Lung (tissue), 12 donors: ENCODE data around the gene MEIKIN. TPM values are rescaled to one million over a fixed set of nuclear protein-coding genes. Genes with fewer than 3 reads are reported as not detected.

ENCODE experiments used
- ATAC-seq: fragments of 200-7000 bp; cut with Tn5 transposase; one replicate; pipeline ENCODE4 v1.9.1; 2020; ENCODE audit warnings: moderate number of reproducible peaks; ENCODE audit not compliant: insufficient read depth, low FRiP score
- DNase-seq, 3 donors: peaks; one replicate each; pipeline ENCODE4 v3.0.0-alpha.2; 2013 to 2017
- H3K27ac ChIP-seq, 2 donors: one replicate each; pipeline ENCODE4 v1.5.1; 2013; ENCODE audit warnings: mild to moderate bottlenecking in 2 of 2, moderate library complexity in 2 of 2, control low read depth in 1 of 2, inconsistent platforms in 1 of 2, low read depth in 1 of 2, low read length in 1 of 2
- H3K27me3 ChIP-seq, 3 donors: one replicate each; pipeline ENCODE4 v1.5.1; 2013; ENCODE audit warnings: low read length in 2 of 3; ENCODE audit not compliant: control insufficient read depth in 3 of 3, insufficient read depth in 3 of 3
- H3K36me3 ChIP-seq, 4 donors: one replicate each; pipeline ENCODE4 v1.5.1; 2013; ENCODE audit warnings: low read length in 4 of 4, mild to moderate bottlenecking in 1 of 4, moderate library complexity in 1 of 4; ENCODE audit not compliant: control insufficient read depth in 4 of 4, insufficient read depth in 4 of 4
- H3K4me1 ChIP-seq, 5 donors: one replicate each; pipeline ENCODE4 v1.5.1; 2013; ENCODE audit warnings: low read length in 5 of 5, mild to moderate bottlenecking in 2 of 5, moderate library complexity in 1 of 5; ENCODE audit not compliant: control insufficient read depth in 5 of 5, insufficient read depth in 5 of 5
- H3K4me3 ChIP-seq: one replicate; pipeline ENCODE4 v1.5.1; 2013; ENCODE audit warnings: mild to moderate bottlenecking, control low read depth, moderate library complexity
- H3K9ac ChIP-seq, 2 donors: one replicate each; pipeline ENCODE4 v1.5.1; 2013; ENCODE audit warnings: low read length in 2 of 2, control low read depth in 1 of 2; ENCODE audit not compliant: insufficient read depth in 1 of 2
- H3K9me3 ChIP-seq, 4 donors: one replicate each; pipeline ENCODE4 v1.5.1; 2013; ENCODE audit warnings: low read length in 3 of 4, mild to moderate bottlenecking in 1 of 4, moderate library complexity in 1 of 4; ENCODE audit not compliant: control insufficient read depth in 4 of 4, insufficient read depth in 3 of 4
- CTCF ChIP-seq: IDR thresholded peaks from 2 replicates; pipeline ENCODE4 v1.5.1; 2012; ENCODE audit warnings: mild to moderate bottlenecking; ENCODE audit errors: control extremely low read depth, extremely low read depth
- WGBS, 2 donors: extraction: QIAGEN DNeasy Blood & Tissue Kit; methylation state at CpG; one replicate each; pipeline ENCODE4 v1.1.7; 2013; 5-methylcytosine and 5-hydroxymethylcytosine counted together
- polyA plus RNA-seq, 2 donors: library from polyadenylated mRNA; stranded (reverse); fragments of 200-250 nt; gene quantifications; one replicate each; pipeline ENCODE4 v1.2.1, GENCODE V29; 2013
- total RNA-seq, 2 donors: library from RNA; depleted of rRNA in 1 of 2; stranded (reverse); fragments of >200 nt in 1 of 2; gene quantifications; one replicate each; pipeline ENCODE4 v1.2.1, GENCODE V29; 2014 to 2021
- donor health status: control.
- donor health status: control.
- donor health status: Bipolar disorder and iron deficiency.
- donor health status: healthy.
- donor health status: DM: yes; HTN: yes; CAD: no.

The MEIKIN gene
- total and polyA plus RNA-seq, 4 donors, result 0.08 to 0.32 TPM; not detected in 2

DNA sequence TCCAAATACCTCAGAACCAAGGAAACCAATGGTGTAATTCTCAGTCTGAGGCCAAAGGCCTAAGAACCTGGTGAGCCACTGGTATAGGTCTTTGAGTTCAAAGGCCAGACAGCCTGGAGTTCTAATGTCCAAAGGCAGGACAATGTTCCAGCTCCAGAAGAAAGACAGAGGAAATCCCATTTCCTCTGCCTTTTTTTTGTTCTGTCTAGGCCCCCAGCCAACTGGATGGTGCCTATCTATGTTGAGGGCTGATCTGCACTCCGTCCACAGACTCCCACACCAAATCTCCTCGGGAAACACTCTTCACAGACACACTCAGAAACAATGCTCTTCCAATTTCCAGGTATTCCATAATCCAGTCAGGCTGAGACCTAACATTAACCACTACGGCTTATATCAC, 178.8 kb downstream of the MEIKIN start:
- WGBS, 2 donors, result 62 to 82% methylated on average over 3 of the region's 3 CpGs
- no peak for TF ChIP-seq CTCF
- Histone ChIP-seq H3K4me3 (no peak overlapping the region), H3K4me1 (peaks cover 0 to 17% (median 3%) of the 10 kb centered on the region in 5 donors), H3K9ac (no peak overlapping the region), H3K27ac (no peak overlapping the region), H3K27me3 (no peaks in the 10 kb centered on the region), H3K36me3 (peaks cover 1 to 12% (median 3%) of the 10 kb centered on the region in 4 donors), H3K9me3 (peaks cover 0 to 2% (median 0%) of the 10 kb centered on the region in 4 donors)
- no peak for DNase-seq
- no peak for ATAC-seq

DNA sequence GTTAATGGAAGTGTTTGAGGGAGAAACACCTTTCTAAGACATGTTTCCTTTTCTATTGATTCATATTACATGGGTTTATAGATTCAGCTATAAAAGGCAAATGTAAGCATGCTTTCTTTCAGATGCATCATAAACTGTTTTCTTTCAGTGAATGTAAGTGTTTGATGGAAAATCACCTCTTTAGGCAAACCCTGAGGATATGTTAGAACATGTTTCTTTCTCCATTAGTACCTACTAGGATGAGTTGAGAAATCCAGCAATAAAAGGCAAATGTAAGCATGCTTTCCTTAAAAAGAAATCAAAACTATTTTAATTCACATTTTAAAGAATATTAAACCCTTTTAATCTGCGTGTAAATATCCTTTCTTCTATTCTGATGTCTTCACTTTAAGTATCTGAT, 180.2 kb downstream of the MEIKIN start:
- no peaks in the 10 kb centered on the region for H3K27me3 ChIP-seq
- no peak for ATAC-seq
- no peak for TF ChIP-seq CTCF
- DNase-seq, result no peak
- WGBS, 2 donors, result 88 to 96% methylated on average over 1 of the region's 1 CpG
- no peak overlapping the region for H3K4me3 ChIP-seq
- no peak overlapping the region for H3K27ac ChIP-seq
- peaks cover 1 to 12% (median 3%) of the 10 kb centered on the region in 4 donors for H3K36me3 ChIP-seq
- H3K9me3 ChIP-seq, result peaks cover 0 to 2% (median 0%) of the 10 kb centered on the region in 4 donors
- H3K9ac ChIP-seq, result no peak overlapping the region
- peaks cover 0 to 16% (median 3%) of the 10 kb centered on the region in 5 donors for H3K4me1 ChIP-seq

- no peak overlapping the region for H3K9ac ChIP-seq
- peaks cover 1 to 12% (median 3%) of the 10 kb centered on the region in 4 donors for H3K36me3 ChIP-seq
- 90 to 99% methylated on average over 3 of the region's 3 CpGs for WGBS, 2 donors
- no peak for TF ChIP-seq CTCF
- H3K27ac ChIP-seq, result no peak overlapping the region
- peaks cover 0 to 16% (median 0%) of the 10 kb centered on the region in 5 donors for H3K4me1 ChIP-seq
- no peak for ATAC-seq
- no peaks in the 10 kb centered on the region for H3K27me3 ChIP-seq
- H3K9me3 ChIP-seq, result peaks cover 0 to 2% (median 0%) of the 10 kb centered on the region in 4 donors
- H3K4me3 ChIP-seq, result no peak overlapping the region
- no peak for DNase-seq
These were observed 181.5 kb downstream of the MEIKIN start for GRCh38 chr5:131763968-131764367.

DNA sequence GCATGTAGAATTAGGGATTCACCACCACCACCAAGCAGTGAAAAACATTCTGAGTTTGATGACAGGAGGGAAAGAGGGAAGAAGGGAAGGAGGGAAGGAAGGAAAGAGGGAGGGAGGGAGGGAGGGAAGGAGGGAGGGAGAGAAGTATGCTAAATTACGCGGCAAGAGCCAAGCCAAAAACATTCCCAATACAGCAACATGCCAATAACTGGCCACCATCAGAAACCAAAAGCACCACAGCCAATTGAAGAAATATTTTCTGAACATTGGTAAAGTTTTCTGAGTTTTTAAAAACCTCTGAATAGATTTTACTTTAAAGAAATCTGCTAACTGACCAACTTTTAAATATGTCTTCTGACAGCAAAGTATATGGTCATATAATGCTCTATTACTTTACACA, 184.7 kb downstream of the MEIKIN start:
- no peak for TF ChIP-seq CTCF
- DNase-seq (no peak), ATAC-seq (no peak)
- Histone ChIP-seq H3K27me3 (no peaks in the 10 kb centered on the region), H3K36me3 (peaks cover 1 to 12% (median 3%) of the 10 kb centered on the region in 4 donors), H3K9me3 (peaks cover 0 to 2% (median 0%) of the 10 kb centered on the region in 4 donors), H3K4me3 (no peak overlapping the region), H3K9ac (no peak overlapping the region), H3K27ac (no peak overlapping the region), H3K4me1 (peaks cover 0 to 23% (median 13%) of the 10 kb centered on the region in 5 donors)
- 77 to 95% methylated on average over 2 of the region's 2 CpGs for WGBS, 2 donors
